Skeletal muscle cell (primary cell): ENCODE results near the gene AQP9.

Experiments
- DNase-seq: peaks from one replicate; pipeline ENCODE4 v3.0.0-alpha.2; 2010; ENCODE audit warnings: low read depth
- H3K4me3 ChIP-seq: 2 replicates; pipeline ENCODE4 v1.5.1; 2011; ENCODE audit warnings: low read depth, mild to moderate bottlenecking, control low read depth, low read length, moderate library complexity

Gene AQP9

GRCh38 chr15:58137686-58138085 is 495 bp upstream of the AQP9 start:
- DNase-seq, result no peak
- no peak overlapping the region for H3K4me3 ChIP-seq

DNA sequence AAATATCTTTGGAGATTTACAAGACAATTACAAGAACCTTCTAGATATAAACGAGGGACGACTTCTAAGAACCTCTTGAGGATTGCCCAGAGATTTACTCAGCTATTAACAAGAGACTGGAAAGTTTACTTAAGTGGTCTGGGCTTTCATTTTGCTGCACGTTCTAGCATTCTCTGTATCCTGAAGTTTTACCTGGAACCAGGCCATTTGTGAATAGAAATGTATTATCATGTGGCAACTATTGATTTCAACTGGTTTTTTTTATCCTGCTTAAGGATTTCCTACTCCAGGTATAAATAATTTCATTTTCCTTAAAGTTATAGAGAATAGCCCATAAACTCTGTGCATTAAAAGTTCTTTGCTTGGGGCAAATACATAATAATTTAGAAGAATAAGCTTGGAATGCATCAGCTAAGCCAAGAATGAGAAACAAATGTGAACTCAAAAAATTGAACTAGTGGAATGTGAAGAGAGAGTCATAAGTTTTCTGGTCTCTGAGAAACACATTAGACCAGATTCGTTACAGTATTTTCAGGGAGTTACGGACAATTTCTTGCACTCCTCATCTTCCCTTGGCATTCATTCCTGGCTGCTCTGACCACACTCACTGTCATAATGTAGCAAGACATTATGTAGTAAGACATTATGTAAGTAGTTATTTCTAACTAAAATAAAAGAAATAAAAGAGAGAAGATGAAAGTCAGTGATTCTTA is 1.3 kb downstream of the AQP9 start:
- H3K4me3 ChIP-seq, result no peak overlapping the region
- peak; percentile 31 for DNase-seq

DNA sequence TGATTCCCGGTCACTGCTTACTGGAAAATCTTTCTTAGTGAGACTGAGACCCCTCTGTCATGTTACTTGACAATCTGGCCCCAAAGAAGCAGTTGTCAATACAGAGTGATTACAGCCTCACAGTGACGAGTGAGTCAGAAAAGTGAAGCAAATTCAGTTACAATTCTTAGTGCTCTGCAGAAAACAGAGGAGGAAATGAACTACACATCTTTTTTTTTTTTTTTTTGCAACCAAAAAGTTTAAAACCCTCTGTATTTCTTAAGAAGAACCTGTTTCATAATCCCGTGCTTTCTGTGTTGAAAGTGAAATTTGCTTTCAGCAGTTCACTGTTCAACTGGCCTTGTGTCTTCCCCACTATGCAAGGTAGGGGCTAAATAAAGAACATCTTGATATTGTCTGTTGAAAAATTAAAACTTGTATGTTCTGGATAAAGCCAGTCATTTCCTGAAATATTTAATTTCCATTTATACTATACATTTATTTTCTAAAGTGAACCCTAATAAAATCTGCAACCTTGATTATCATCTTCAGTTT is 1.9 kb downstream of the AQP9 start:
- no peak overlapping the region for H3K4me3 ChIP-seq
- no peak for DNase-seq

- no peak overlapping the region for H3K4me3 ChIP-seq
- no peak for DNase-seq
Measured at GRCh38 chr15:58141894-58142293, 3.7 kb downstream of the AQP9 start.

DNA sequence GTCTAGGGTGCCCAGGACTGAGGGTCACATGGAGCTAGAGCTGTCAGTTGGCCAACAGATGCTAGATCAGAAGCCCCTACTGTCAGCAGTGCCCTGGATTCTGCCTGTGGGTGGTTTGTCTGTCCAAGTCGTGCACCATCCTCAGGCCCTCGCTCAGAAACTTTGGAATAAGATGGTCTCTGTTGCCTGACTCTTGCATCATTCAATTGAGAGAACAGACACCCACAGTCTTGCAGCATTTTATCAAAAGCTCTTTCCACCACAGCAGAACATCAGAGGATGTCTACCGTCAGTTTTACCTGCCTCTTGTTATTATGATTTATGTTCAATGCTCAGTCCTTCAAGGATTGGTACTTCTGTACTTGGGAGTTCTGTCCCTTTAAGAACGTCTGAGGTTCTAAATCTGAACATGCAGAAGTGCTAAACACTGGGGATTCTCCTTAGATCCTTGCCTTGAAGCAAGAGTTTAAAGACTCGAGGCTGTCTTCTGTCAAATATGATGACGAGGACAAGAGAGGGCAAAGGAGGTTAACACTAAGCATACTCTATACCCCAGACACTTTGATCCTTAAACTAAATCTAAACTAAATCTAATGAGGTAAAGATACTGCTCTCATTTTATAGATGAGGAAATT is 4.8 kb downstream of the AQP9 start:
- H3K4me3 ChIP-seq, result no peak overlapping the region
- no peak for DNase-seq

DNA sequence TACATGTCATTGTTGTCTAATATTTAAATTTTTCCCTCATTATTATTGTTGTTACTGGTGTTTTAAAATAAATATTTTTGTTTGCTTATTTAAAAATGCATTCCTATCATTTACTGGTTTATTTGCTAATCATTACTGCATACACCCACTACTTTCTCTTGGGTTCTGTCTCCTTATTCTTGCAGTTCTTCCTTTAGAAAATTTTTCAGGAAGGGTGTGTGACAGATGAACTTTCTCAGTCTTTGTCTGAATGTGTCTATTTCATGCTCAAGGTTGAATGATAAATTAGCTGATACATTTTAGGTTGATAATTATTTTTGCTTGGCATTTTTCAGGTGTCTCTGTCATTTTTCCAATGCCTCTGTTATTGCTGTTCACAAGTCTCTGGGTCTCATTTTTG is 7.4 kb downstream of the AQP9 start:
- no peak overlapping the region for H3K4me3 ChIP-seq
- DNase-seq, result no peak

GRCh38 chr15:58146211-58146610 is 8.0 kb downstream of the AQP9 start:
- DNase-seq, result no peak
- no peak overlapping the region for H3K4me3 ChIP-seq

GRCh38 chr15:58146749-58147148 is 8.6 kb downstream of the AQP9 start:
- no peak for DNase-seq
- H3K4me3 ChIP-seq, result no peak overlapping the region

- no peak overlapping the region for H3K4me3 ChIP-seq
- no peak for DNase-seq
Measured at GRCh38 chr15:58147171-58147611, 9.0 kb downstream of the AQP9 start.

GRCh38 chr15:58148120-58148519 is 9.9 kb downstream of the AQP9 start:
- DNase-seq, result no peak
- no peak overlapping the region for H3K4me3 ChIP-seq

- H3K4me3 ChIP-seq, result no peak overlapping the region
- DNase-seq, result no peak
Measured at GRCh38 chr15:58148633-58149445, 10.7 kb downstream of the AQP9 start.

GRCh38 chr15:58154769-58155168 is 16.6 kb downstream of the AQP9 start:
- no peak for DNase-seq
- H3K4me3 ChIP-seq, result no peak overlapping the region

GRCh38 chr15:58159827-58160386 is 21.7 kb downstream of the AQP9 start:
- H3K4me3 ChIP-seq, result no peak overlapping the region
- no peak for DNase-seq

DNA sequence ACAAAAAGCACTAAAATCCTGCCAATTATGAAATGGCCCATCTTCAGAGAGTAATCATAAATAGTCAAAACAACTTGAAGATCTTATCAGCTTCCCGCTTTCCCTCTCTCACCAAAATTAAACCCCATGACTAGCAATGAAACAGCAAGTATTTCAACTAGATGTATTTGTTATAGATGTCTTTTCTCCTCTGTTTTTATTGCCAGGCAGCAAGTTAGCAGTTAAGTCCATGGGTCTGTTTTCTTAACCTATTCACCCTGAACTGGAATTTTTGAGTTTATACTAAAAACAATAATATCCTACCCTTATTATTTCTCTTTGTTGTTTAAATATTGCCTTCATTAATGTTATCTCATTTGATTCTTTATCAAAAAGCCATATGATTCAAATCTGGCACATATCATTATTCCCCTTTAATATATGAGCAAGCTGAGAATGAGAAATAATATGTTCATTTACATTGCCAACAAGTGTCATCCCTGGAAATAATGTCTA is 23.3 kb downstream of the AQP9 start:
- no peak for DNase-seq
- H3K4me3 ChIP-seq, result no peak overlapping the region

DNA sequence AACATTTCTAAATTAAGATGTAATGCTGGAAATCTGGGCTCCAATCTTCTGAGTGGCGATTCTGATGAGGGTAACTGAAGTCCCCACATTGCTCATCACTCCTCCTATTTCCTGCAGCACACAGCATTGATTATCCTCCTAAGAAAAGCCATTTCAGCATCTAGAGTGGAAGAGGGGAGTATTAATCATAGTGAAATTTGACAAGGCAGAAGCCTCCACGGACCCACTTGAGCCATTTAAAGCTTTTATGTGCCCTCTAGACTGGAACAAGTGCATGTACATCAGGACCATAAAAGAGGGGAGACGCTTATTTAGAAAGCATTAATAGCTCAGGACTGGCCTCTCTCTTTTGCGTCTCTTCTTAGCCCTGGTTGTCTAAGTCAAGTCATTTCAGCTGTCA is 25.8 kb downstream of the AQP9 start:
- no peak for DNase-seq
- H3K4me3 ChIP-seq, result no peak overlapping the region

DNA sequence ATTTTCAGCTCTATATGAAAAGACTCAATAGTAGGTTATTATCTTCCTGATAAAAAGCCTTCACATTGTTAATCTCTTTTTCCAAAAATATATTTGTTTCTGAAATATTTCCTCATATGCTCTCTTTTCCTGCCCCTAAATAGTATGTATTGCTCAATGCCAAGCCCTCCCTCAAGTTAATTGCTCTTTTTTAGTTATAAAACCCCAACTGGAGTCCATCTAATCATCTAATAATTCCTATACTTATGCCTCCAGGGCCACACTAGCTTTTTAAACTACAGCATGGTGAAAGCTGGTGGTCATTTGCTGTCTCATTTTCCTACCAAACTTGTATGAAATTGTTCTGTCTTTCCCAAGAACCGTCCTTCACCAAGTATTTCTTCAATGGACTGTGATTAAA is 26.7 kb downstream of the AQP9 start:
- H3K4me3 ChIP-seq, result no peak overlapping the region
- DNase-seq, result no peak

- H3K4me3 ChIP-seq, result no peak overlapping the region
- no peak for DNase-seq
Measured at GRCh38 chr15:58165661-58166060, 27.5 kb downstream of the AQP9 start.

DNA sequence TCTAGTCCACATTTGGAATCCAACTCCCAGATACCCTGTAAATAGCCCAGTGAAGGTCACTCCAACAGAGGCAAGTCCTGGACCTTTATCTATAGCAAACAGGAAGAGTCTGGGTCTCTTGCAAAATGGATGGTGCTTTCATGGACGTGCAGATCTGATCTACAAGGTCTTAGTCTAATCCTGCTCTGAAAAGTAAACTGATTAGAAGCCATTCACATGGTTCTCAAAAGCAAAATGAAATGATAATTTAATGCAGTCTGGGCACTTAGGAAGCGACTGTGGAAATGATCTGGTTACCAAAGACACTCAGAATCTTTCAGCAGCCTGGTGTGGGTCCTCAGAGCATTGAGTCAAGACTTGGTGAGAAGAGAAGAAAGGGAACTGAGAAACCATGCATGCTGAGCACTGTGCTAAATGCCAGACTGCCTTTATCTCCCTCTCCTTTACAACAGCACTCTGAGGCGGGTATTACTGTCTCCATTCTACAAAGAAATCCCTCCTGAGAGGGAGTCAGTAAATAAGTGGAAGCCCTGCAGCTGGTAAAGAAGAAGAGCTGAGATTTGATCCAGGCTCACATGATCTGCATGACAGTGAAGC is 29.0 kb downstream of the AQP9 start:
- no peak overlapping the region for H3K4me3 ChIP-seq
- DNase-seq, result no peak

DNA sequence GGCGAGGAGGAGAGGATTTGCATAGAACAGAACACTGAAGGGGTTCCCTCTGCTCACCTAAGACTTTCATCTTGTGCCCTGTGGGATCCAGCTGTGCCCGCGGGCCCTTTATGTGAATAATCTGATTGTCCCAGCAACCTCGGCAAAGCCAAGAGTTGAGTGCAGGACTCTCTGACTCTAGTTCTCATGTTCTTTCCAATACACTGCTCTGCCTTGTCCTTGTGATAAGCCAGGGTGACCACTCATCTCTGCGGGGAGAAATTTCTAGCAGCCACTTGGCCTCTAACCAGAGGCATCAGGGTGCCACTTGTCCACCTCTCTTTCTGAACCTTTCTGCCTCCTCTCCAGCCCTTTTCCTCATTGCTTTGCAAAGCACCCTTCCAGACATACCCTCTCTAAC is 31.8 kb downstream of the AQP9 start:
- DNase-seq, result no peak
- no peak overlapping the region for H3K4me3 ChIP-seq
